Urothelium cell line (cell line): ENCODE measurements around the gene MYO18A.
"Not testable (repeated sequence)": the region's sequence is repeated elsewhere in the genome, so short reads cannot be mapped to it uniquely, and the experiment has no call there.

Experiments used
- DNase-seq: peaks from one replicate; pipeline ENCODE4 v3.0.0; 2011; ENCODE audit warnings: low spot score, mixed read lengths
- FAIRE-seq: peaks from 2 replicates; lab custom pipeline; 2011; peaks lifted over from hg19 to GRCh38; lab: Jason Lieb, UNC

MYO18A gene

DNA sequence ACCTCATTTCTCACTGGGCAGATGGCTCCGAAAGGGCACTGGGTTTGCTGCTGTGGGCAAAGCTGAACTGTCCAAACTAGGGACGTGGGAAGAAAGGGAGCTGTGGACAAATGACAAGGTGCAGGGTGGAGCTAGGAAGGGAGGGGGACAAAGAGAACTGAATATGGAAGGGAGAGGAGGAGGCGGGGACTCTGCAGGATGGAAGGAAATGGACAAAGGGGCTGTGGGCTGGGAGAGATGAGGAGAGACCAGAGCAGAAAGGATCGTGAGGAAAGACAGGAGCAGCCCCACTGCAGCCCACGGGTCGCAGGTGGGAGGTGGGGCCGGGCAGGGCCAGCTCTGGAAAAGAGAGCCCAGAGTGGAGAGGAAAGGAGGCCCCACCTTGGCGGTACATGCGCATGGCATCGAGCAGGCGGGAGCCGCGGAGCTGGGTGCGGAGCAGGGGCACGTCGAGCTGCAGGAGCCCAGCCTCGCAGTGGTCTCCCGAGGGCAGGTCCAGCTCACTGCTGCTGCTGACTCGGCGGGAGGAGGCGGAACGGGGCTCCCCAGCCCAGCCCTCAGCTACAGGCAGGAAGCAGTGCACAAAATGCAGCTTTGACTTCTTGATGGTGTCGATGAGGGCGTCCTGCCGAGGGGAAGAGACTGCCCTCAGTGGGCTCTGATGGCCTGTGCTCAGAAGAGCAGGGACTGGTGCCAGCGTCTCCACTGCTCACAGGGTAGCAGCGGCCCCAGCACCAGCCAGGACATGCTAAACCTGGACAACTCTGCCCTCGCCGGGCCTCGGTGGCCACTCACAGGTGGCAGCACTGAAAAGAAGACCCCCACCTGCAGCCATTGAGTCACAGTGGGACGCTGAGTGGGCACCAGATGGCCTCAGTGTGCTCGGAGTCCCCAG is 70.5 kb downstream of the MYO18A start:
- FAIRE-seq (no peak), DNase-seq (no peak)

DNA sequence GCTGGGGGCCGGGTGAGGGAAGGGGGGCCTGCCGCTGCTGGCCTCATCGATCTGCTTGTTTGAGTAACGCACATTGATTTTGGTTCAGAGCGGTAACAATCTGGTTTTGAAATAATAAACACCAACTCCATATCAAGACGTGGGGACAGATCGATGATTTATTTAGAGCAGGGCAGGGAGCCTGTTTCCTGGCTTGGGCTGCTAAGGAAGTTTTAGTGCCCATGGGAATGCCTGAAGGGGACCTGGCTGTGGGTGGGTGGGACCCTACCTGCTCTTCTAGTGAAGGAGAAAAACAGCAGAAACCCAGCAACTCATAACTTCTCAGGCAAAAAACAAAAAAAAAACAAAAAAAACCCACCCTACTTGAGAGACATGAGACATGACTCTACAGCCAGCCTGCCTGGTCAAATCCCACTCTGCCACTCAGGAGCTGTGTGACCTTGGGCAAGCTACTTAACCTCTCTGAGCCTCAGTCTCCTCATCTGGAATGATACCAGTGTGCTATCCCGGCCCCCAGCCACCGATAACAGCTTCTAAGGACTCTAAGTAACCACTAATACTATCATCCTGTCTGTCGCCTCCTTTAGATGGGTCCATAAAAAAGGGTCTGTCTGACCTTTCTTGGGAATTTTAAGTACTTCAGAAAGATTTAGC is 71.2 kb downstream of the MYO18A start:
- no peak for DNase-seq
- no peak for FAIRE-seq

GRCh38 chr17:29107933-29108822 is 72.0 kb downstream of the MYO18A start:
- FAIRE-seq: peak; percentile 32

DNA sequence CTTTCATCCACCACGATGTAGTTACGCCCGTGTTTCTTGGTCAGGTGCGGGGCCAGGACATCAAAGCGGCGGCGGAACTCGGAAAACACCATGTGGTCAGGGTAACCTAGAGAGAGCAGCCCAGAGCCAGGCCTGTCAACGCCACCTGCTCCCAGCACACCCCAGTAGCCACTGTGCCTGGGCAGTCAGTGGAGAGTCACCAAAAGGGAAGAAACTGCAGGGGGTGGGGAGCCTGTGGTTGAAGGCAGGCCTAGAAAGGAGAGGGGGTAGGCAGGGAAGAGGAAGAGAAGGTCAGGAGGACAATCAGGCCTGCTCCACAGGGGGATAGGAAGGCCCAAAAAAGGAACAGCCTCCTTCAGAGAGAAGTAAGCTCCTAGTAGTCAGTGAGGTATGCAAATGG is 73.1 kb downstream of the MYO18A start:
- no peak for DNase-seq
- no peak for FAIRE-seq

More at GRCh38 chr17:29107933-29108822, 72.0 kb downstream of the MYO18A start:
- peak; percentile 56 for DNase-seq

DNA sequence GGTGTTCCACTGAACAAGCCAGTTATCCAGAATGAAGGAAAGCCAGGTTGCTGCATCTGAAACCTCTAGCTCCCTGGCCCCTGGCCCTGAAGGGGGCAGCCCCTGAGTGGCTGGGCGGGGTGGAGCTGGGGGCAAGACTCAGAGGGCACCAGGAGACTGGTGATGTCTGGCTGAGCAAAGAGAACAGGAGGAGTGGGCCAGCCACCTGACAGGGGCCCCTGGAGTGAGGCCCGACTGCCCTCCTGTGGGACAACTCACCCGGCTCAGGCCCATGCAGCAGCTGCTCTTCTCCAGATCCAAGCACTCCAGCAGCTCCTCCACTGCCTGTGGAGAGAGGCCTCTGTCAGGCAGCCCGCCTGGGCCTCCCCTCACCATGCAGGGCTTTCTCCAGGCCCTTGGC is 76.9 kb downstream of the MYO18A start:
- no peak for FAIRE-seq
- no peak for DNase-seq

DNA sequence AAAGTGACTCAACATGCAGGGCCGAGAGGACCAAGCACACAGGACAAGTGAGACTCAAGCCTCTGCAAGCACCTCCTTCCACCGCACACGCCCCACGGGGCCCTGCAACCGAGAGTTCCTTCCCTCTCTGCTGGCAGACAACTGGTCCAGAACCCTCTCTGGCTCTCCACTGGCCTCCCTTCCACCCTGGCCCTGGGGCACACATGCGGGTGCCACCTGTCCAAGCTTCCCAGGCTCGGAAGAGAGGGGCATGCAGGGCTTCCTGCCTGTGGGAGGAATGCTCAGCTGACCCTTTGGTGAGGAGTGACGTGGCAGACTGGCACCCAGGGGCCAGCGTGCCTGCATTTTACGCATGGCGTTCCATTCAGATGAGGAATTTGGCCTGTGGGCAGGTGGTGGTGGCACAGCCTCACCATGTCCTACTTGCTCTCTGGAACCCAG is 77.4 kb downstream of the MYO18A start:
- FAIRE-seq: no peak

DNA sequence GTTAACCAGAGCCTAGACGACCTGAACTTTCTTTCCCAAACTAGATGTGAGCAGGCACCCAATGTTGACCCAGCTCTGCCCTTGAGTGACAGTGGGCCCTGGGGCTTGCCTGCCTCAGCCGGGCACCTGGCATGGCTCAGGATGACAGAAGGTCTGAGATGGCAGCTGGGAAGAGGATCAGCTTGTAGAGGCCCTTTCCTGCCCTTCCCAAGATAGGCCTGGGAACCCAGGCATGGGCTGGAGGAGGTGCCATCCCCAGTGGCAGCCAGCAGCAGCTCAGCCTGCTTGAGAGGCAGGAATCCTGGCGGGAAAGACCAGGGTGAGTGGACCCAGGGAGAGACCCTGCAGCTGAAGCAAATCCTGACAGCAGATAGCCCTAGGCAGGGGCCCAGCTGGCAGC is 78.2 kb downstream of the MYO18A start:
- no peak for FAIRE-seq
- DNase-seq: no peak

More for the DNA sequence above, 77.4 kb downstream of the MYO18A start:
- DNase-seq: no peak

GRCh38 chr17:29100296-29100695 is 79.9 kb downstream of the MYO18A start:
- DNase-seq: no peak
- no peak for FAIRE-seq

- no peak for FAIRE-seq
- no peak for DNase-seq
Measured at GRCh38 chr17:29099527-29099926, 80.7 kb downstream of the MYO18A start.

DNA sequence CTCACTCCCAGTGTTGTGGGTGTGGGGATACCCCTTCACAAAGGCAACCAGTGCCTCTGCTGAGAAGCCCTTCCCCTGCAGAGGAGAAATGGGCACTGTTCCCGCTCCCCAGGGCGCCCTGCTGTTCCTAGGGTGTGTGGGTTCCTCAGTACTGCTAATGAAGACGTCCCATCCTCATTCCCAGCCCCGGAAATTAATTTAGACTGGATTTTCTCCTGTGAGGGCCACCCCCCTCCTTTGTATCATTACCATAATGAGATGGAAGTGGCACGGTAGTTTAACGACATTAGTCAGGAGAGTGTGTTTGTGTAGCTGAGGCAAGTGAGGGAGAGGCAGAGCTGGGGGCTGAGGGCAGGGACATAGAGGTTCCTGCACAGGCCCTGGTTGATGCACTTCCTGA is 84.1 kb downstream of the MYO18A start:
- FAIRE-seq: no peak

DNA sequence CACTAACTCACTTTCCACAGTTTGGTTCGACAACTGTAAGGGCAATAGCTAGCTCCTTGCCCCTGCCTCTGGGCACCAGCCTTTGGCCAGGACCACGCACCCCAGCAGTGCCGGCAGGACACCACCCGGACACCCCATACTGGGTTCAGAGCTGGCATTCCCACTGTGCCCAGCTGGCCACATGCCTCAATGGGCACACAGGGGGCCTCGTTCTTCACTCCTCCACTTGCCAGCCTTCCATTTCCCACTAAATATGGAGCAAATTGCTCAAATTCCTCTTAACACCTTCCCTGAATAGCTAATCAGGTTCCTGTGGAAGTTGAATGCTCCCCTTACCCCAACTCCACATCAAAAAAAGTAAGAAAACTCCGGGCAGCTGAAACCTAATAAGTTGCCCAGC is 84.8 kb downstream of the MYO18A start:
- DNase-seq (no peak), FAIRE-seq (no peak)

More for the DNA sequence above, 84.1 kb downstream of the MYO18A start:
- no peak for DNase-seq

- DNase-seq (no peak), FAIRE-seq (no peak)
Measured at GRCh38 chr17:29094101-29094708, 86.0 kb downstream of the MYO18A start.

DNA sequence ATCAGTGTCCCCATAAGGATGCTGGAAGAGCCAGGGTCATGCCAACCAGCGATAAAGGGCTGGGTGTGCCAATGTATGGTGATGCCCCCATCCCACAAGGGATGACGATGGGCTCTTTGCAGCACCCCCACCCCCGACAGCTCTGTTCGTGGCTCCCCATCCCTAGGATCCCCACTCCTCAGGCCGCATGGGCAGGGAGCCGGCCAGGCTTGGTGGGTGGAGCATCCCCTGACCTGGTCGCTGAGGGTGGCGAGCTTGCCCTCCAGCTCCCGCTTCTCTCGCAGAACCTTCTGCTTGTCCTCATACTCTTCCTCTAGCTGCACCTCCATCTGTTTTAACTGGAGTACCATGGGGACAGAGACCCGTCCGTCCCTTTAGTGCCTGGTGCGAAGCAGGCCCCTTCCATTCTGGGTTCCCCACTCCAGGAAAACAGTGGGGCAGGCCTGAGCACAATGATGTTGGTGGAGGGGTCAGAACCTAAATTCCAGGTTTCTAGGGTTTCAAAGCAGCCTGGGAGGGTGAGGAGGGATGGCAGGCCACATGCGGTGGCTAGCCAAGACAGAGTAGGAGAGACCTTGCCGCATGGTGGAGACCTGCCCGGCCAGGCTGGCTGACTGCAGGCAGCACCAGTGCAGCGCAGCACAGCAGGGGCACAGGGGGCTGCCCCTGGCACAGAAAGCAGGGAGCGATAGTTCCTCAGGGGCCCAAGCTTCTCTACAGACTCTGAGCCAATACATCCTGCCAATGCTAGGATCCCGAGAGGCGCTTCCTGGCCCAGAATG is 86.9 kb downstream of the MYO18A start:
- DNase-seq: no peak
- FAIRE-seq: no peak

- FAIRE-seq: no peak
- DNase-seq: no peak
Measured at GRCh38 chr17:29091606-29092289, 88.5 kb downstream of the MYO18A start.

DNA sequence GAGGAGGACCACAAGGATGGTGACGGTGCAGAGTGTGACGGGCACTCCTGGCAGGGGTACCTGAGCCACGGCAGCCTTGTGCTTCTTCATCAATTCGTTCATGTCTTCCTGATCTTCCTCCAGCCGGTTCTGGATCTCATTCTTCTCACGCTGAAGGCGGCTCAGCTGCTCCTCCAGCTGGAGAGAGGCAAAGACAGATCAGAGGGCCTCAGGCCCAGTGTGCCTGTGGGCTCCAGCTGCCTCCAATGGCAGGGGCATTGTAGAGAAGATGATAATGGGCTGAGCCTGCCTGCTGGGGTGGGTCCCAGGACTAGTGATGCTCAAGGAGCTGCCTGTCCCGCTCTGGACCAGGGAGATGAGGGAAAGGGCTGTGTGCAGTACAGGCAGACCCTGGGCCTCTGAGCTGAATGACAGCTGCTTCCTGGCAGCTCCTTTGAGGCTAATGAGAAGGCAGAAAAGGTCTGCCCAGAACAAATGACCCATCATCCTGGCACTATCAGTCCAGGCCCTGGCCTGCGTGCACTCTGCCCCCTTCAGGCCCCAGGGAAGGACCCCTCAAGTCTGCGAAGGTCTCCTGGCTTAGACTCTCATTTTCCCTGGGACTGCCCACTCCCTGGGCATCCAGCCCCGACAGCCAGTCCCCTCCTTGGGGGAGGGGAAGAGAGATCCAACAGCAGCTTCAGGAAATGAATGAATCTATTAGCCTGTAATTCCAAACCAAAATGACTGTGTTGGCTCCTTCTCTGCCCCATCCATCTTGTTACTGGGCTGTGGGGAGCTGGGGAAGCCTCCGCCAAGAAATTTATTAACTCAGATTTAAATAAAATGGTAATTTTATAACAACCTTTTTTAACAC is 89.2 kb downstream of the MYO18A start:
- FAIRE-seq (no peak), DNase-seq (no peak)

- FAIRE-seq (no peak), DNase-seq (no peak)
Measured at GRCh38 chr17:29090108-29090507, 90.1 kb downstream of the MYO18A start.

DNA sequence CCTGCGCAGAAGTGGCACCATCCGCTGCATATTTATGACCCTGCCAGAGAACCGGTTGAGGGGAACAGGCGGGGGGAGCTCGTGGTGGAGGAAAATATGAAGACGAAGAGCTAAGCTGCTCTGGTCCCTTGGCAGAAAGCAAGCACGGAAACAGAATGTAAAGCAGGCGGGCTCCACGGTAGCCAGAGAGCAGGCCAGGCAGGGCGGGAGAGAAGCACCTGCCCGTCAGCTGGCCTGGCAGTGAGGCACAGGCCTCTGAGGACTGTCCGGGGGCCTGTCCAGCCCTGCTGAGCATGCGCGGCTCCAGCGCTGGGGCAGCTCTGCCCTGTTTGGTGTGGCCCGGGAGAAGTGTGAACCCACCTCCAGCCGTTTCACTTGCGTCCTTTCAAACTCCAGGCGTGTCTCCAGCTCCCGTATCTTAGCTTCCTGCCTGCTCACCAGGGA is 90.6 kb downstream of the MYO18A start:
- FAIRE-seq: no peak
- no peak for DNase-seq

GRCh38 chr17:29088782-29089181 is 91.4 kb downstream of the MYO18A start:
- not testable (repeated sequence) for FAIRE-seq

More at GRCh38 chr17:29088782-29089181, 91.4 kb downstream of the MYO18A start:
- DNase-seq: not testable (repeated sequence)
